Right ventricle myocardium superior (tissue), 1 donor: ENCODE results near the gene CD82. TPM values are rescaled to one million over a fixed set of nuclear protein-coding genes. Genes with fewer than 3 reads are reported as not detected.

Experiments used
- total RNA-seq: library from RNA; stranded (reverse); fragmentation: NEBNext Ultra II Directional; extraction: Animal tissue kit (Norgen Biotek cat#: 25700); gene quantifications from one replicate; pipeline ENCODE4 v1.2.1, GENCODE V29; 2021
- donor health status: DM: no; HTN: yes; CAD: no; lungs with severe emphysema.

Gene CD82
- total RNA-seq, 1 donor from 2014 or later, result 54.6 TPM

Other genes starting within 250 kb of the CD82 start
- 99.7 TPM for gene TSPAN18, start 161.3 kb downstream of the CD82 start, total RNA-seq